Measurements from ENCODE around the gene RNF213. TPM values are rescaled to one million over a fixed set of nuclear protein-coding genes. Genes with fewer than 3 reads are reported as not detected.
"Not testable (repeated sequence)": the region's sequence is repeated elsewhere in the genome, so short reads cannot be mapped to it uniquely, and the experiment has no call there.

RNF213 gene
- polyA plus RNA-seq, 3 donors from 2014 or later = 12.7 to 117 (median 25.9) TPM

GRCh38 chr17:80393241-80393890, 132.7 kb downstream of the RNF213 start:
- H3K36me3 Mint-ChIP-seq = peaks cover 10 to 53% (median 24%) of the 10 kb centered on the region in 3 donors
- H3K27me3 Mint-ChIP-seq (ENCODE audit: low read depth in 3 of 3) = peaks cover 6 to 19% (median 12%) of the 10 kb centered on the region in 3 donors

GRCh38 chr17:80393961-80394360, 133.3 kb downstream of the RNF213 start:
- Mint-ChIP-seq H3K4me3 (no peak overlapping the region), H3K27ac (peak overlapping the region in 3 of 6 donors; percentile 6 to 61 (median 23)), H3K4me1 (peaks cover 4 to 15% of the 10 kb centered on the region in 2 donors), H3K27me3 (ENCODE audit: low read depth in 3 of 3) (peaks cover 6 to 15% (median 12%) of the 10 kb centered on the region in 3 donors), H3K36me3 (peaks cover 10 to 47% (median 24%) of the 10 kb centered on the region in 3 donors), H3K9me3 (no peaks in the 10 kb centered on the region)
- DNase-seq = no peak

More at GRCh38 chr17:80393241-80393890, 132.7 kb downstream of the RNF213 start:
- H3K4me1 Mint-ChIP-seq = peaks cover 4 to 15% of the 10 kb centered on the region in 2 donors
- peak overlapping the region in 2 of 6 donors; percentile 11 to 39 for H3K27ac Mint-ChIP-seq
- no peak for DNase-seq
- no peak overlapping the region for H3K4me3 Mint-ChIP-seq
- H3K9me3 Mint-ChIP-seq = no peaks in the 10 kb centered on the region

- H3K36me3 Mint-ChIP-seq = peaks cover 10 to 40% (median 19%) of the 10 kb centered on the region in 3 donors
- no peaks in the 10 kb centered on the region for H3K9me3 Mint-ChIP-seq
- peak overlapping the region in 4 of 6 donors; percentile 12 to 65 (median 38) for H3K27ac Mint-ChIP-seq
Measured at GRCh38 chr17:80394629-80395216, 134.1 kb downstream of the RNF213 start.

GRCh38 chr17:80395402-80396151, 134.9 kb downstream of the RNF213 start:
- Mint-ChIP-seq H3K36me3 (peaks cover 10 to 32% (median 15%) of the 10 kb centered on the region in 3 donors), H3K4me3 (no peak overlapping the region), H3K27me3 (ENCODE audit: low read depth in 3 of 3) (peaks cover 3 to 8% (median 7%) of the 10 kb centered on the region in 3 donors), H3K27ac (peak overlapping the region in 5 of 6 donors; percentile 12 to 71 (median 48)), H3K9me3 (no peaks in the 10 kb centered on the region), H3K4me1 (peaks cover 4 to 15% of the 10 kb centered on the region in 2 donors)
- DNase-seq = no peak

More at GRCh38 chr17:80394629-80395216, 134.1 kb downstream of the RNF213 start:
- H3K4me1 Mint-ChIP-seq = peaks cover 4 to 15% of the 10 kb centered on the region in 2 donors
- no peak for DNase-seq
- peaks cover 3 to 14% (median 12%) of the 10 kb centered on the region in 3 donors for H3K27me3 Mint-ChIP-seq (ENCODE audit: low read depth in 3 of 3)
- no peak overlapping the region for H3K4me3 Mint-ChIP-seq

GRCh38 chr17:80396157-80397033, 135.7 kb downstream of the RNF213 start:
- peaks cover 4 to 13% of the 10 kb centered on the region in 2 donors for H3K4me1 Mint-ChIP-seq
- no peak for DNase-seq
- H3K27me3 Mint-ChIP-seq (ENCODE audit: low read depth in 3 of 3) = peaks cover 3 to 8% (median 7%) of the 10 kb centered on the region in 3 donors
- peak overlapping the region; percentile 21 to 91 (median 62) for H3K27ac Mint-ChIP-seq
- peaks cover 7 to 27% (median 13%) of the 10 kb centered on the region in 3 donors for H3K36me3 Mint-ChIP-seq
- no peaks in the 10 kb centered on the region for H3K9me3 Mint-ChIP-seq
- no peak overlapping the region for H3K4me3 Mint-ChIP-seq

GRCh38 chr17:80397034-80397387, 136.4 kb downstream of the RNF213 start:
- peak overlapping the region; percentile 21 to 91 (median 62) for H3K27ac Mint-ChIP-seq
- H3K36me3 Mint-ChIP-seq = peaks cover 2 to 22% (median 8%) of the 10 kb centered on the region in 3 donors
- H3K27me3 Mint-ChIP-seq (ENCODE audit: low read depth in 3 of 3) = peaks cover 3 to 7% (median 5%) of the 10 kb centered on the region in 3 donors
- no peak for DNase-seq
- H3K9me3 Mint-ChIP-seq = no peaks in the 10 kb centered on the region
- H3K4me1 Mint-ChIP-seq = peaks cover 4 to 8% of the 10 kb centered on the region in 2 donors
- H3K4me3 Mint-ChIP-seq = no peak overlapping the region

GRCh38 chr17:80397686-80398085, 137.0 kb downstream of the RNF213 start:
- no peak overlapping the region for H3K4me3 Mint-ChIP-seq
- peaks cover 3 to 7% (median 5%) of the 10 kb centered on the region in 3 donors for H3K27me3 Mint-ChIP-seq (ENCODE audit: low read depth in 3 of 3)
- H3K36me3 Mint-ChIP-seq = peaks cover 0 to 19% (median 5%) of the 10 kb centered on the region in 3 donors
- H3K27ac Mint-ChIP-seq = peak overlapping the region in 5 of 6 donors; percentile 21 to 81 (median 32)
- DNase-seq = no peak
- H3K4me1 Mint-ChIP-seq = peaks cover 4 to 5% of the 10 kb centered on the region in 2 donors
- H3K9me3 Mint-ChIP-seq = no peaks in the 10 kb centered on the region

GRCh38 chr17:80401086-80401485, 140.4 kb downstream of the RNF213 start:
- H3K27ac Mint-ChIP-seq = not testable (repeated sequence)

GRCh38 chr17:80402102-80402501, 141.4 kb downstream of the RNF213 start:
- H3K27me3 Mint-ChIP-seq (ENCODE audit: low read depth in 3 of 3); H3K27ac Mint-ChIP-seq; H3K4me3 Mint-ChIP-seq; H3K4me1 Mint-ChIP-seq; H3K9me3 Mint-ChIP-seq; H3K36me3 Mint-ChIP-seq; DNase-seq: not testable (repeated sequence)

More at GRCh38 chr17:80401086-80401485, 140.4 kb downstream of the RNF213 start:
- DNase-seq; H3K9me3 Mint-ChIP-seq; H3K27me3 Mint-ChIP-seq (ENCODE audit: low read depth in 3 of 3); H3K4me1 Mint-ChIP-seq; H3K36me3 Mint-ChIP-seq; H3K4me3 Mint-ChIP-seq: not testable (repeated sequence)

GRCh38 chr17:80402959-80403358, 142.3 kb downstream of the RNF213 start:
- DNase-seq = no peak
- Mint-ChIP-seq H3K4me3 (no peak overlapping the region), H3K36me3 (no peaks in the 10 kb centered on the region), H3K27me3 (ENCODE audit: low read depth in 3 of 3) (no peaks in the 10 kb centered on the region), H3K4me1 (peaks cover 0 to 4% of the 10 kb centered on the region in 2 donors), H3K9me3 (no peaks in the 10 kb centered on the region), H3K27ac (no peak overlapping the region)

GRCh38 chr17:80406146-80406545, 145.5 kb downstream of the RNF213 start:
- H3K9me3 Mint-ChIP-seq = no peaks in the 10 kb centered on the region
- H3K36me3 Mint-ChIP-seq = no peaks in the 10 kb centered on the region
- no peaks in the 10 kb centered on the region for H3K4me1 Mint-ChIP-seq
- no peak for DNase-seq
- H3K27ac Mint-ChIP-seq = no peak overlapping the region
- H3K27me3 Mint-ChIP-seq (ENCODE audit: low read depth in 3 of 3) = peaks cover 0 to 2% (median 0%) of the 10 kb centered on the region in 3 donors
- H3K4me3 Mint-ChIP-seq = no peak overlapping the region

- H3K27me3 Mint-ChIP-seq (ENCODE audit: low read depth in 3 of 3); H3K27ac Mint-ChIP-seq; H3K36me3 Mint-ChIP-seq; H3K4me3 Mint-ChIP-seq; H3K4me1 Mint-ChIP-seq; DNase-seq; H3K9me3 Mint-ChIP-seq: not testable (repeated sequence)
Measured at GRCh38 chr17:80407917-80408316, 147.3 kb downstream of the RNF213 start.

GRCh38 chr17:80408872-80409271, 148.2 kb downstream of the RNF213 start:
- peaks cover 0 to 2% (median 0%) of the 10 kb centered on the region in 3 donors for H3K27me3 Mint-ChIP-seq (ENCODE audit: low read depth in 3 of 3)
- DNase-seq = no peak
- no peak overlapping the region for H3K4me3 Mint-ChIP-seq
- H3K9me3 Mint-ChIP-seq = no peaks in the 10 kb centered on the region
- H3K4me1 Mint-ChIP-seq = peaks cover 0 to under 1% of the 10 kb centered on the region in 2 donors
- no peak overlapping the region for H3K27ac Mint-ChIP-seq
- H3K36me3 Mint-ChIP-seq = no peaks in the 10 kb centered on the region
